Body of pancreas (tissue), 4 donors: ENCODE data around the gene SLC26A3.

Experiments used
- POLR2A ChIP-seq, 3 donors: fragments of 450-650 bp; IDR thresholded peaks; one replicate each; pipeline ENCODE4 v1.6.1; 2016; ENCODE audit warnings: antibody characterized with exemption in 3 of 3, mild to moderate bottlenecking in 2 of 3
- TF ChIP-seq, protein P1 (sequence below), 7 experiments: fragments of 450-650 bp in 4 of 7; fragments of 200-600 bp in 3 of 7; sonication (generic) in 3 of 7; IDR thresholded peaks; one replicate each; pipeline ENCODE4 v1.5.1; 2016 to 2019; ENCODE audit warnings: antibody characterized with exemption in 7 of 7

GRCh38 chr7:107746006-107746405, 57.0 kb downstream of the SLC26A3 start:
- TF ChIP-seq, protein P1, sequence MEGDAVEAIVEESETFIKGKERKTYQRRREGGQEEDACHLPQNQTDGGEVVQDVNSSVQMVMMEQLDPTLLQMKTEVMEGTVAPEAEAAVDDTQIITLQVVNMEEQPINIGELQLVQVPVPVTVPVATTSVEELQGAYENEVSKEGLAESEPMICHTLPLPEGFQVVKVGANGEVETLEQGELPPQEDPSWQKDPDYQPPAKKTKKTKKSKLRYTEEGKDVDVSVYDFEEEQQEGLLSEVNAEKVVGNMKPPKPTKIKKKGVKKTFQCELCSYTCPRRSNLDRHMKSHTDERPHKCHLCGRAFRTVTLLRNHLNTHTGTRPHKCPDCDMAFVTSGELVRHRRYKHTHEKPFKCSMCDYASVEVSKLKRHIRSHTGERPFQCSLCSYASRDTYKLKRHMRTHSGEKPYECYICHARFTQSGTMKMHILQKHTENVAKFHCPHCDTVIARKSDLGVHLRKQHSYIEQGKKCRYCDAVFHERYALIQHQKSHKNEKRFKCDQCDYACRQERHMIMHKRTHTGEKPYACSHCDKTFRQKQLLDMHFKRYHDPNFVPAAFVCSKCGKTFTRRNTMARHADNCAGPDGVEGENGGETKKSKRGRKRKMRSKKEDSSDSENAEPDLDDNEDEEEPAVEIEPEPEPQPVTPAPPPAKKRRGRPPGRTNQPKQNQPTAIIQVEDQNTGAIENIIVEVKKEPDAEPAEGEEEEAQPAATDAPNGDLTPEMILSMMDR (IDR thresholded peaks at IDR 0.05): no peak
- no peak for TF ChIP-seq POLR2A (IDR thresholded peaks at IDR 0.05)
